ENCODE measurements around the gene DGKI.

GRCh38 chr7:137731436-137731835, 115.3 kb downstream of the DGKI start:
- TF ChIP-seq CTCF (IDR thresholded peaks at IDR 0.05; ENCODE audit: low read depth, low read length) = no peak
- TF ChIP-seq EZH2phosphoT487 (IDR thresholded peaks at IDR 0.05; ENCODE audit: low read depth) = no peak
